ENCODE measurements around the gene ELF1.
"Not testable (repeated sequence)": the region's sequence is repeated elsewhere in the genome, so short reads cannot be mapped to it uniquely, and the experiment has no call there.

Gene ELF1

DNA sequence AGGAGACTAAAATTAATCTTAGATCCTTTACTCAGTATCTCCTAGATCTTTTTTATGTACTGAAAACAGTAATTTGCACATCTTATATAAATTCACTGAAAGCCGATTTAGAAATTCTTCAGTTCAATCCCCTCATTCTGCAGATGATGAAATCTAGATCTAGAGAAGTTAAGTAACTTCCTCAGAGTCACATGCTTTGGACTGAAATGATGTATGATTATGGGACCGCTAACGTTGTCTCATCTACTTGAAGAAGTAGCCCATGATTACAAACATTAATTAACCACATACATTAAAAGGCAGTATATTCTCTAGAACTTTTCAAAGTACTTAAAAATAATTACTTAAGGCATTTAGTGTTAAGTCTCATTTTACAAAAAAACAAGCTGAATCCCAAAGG, 37.8 kb downstream of the ELF1 start:
- no peak for DNase-seq

- DNase-seq = no peak
Observed at GRCh38 chr13:40980461-40980860, 38.7 kb downstream of the ELF1 start.

DNA sequence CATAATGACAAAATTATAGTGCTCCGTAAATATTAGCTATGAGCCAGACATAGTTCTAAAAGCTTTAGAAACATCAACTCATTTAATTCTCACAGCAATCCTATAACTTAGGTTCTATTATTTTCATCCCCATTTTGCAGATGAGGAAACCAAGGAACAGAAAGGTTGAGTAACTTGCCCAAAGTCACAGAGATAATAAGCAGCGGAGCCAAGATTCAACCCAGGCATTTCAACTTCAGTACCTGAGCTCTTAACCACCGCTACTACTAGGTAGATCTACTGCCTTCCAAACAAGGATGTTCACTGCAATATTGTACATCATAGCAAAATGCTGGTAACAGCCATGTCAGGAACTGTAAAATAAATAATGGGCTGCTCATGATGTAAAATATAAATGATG, 39.9 kb downstream of the ELF1 start:
- no peak for DNase-seq

DNA sequence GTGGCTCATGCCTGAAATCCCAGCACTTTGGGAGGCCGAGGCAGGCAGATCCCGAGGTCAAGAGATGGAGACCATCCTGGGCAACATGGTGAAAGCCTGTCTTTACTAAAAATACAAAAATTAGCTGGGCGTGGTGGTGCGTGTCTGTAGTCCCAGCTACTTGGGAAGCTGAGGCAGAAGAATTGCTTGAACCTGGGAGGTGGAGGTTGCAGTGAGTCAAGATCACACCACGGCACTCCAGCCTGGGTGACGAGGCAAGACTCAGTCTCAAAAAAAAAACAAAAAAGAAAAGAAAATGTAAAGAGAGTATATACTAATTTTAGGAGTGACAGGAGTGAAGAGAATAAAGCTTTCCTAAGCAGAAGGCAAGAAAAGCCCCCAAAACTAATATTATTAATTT, 41.0 kb downstream of the ELF1 start:
- not testable (repeated sequence) for DNase-seq

- DNase-seq = no peak
Observed at GRCh38 chr13:40975441-40975840, 43.7 kb downstream of the ELF1 start.

- no peak for DNase-seq
Observed at GRCh38 chr13:40974460-40975407, 44.4 kb downstream of the ELF1 start.

DNA sequence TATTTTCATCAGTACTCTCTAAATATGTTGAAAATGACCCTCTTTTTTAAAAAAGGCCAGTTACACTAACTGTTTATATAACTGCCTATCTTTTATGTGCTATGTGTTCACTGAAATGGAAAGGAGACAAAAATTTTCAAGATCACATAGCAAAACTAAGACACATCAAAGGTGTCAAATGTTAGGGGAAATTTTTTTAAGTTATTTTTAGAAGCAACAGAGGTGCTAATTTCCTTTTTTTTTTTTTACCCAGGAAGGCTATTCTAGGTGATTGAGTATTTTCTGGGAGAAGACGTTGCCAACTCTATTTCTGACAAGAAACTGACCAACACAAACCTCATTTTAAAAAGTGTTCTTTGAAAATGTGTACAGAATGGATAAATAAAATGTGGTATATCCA, 45.7 kb downstream of the ELF1 start:
- no peak for DNase-seq

GRCh38 chr13:40971321-40971720, 47.8 kb downstream of the ELF1 start:
- DNase-seq = no peak

DNA sequence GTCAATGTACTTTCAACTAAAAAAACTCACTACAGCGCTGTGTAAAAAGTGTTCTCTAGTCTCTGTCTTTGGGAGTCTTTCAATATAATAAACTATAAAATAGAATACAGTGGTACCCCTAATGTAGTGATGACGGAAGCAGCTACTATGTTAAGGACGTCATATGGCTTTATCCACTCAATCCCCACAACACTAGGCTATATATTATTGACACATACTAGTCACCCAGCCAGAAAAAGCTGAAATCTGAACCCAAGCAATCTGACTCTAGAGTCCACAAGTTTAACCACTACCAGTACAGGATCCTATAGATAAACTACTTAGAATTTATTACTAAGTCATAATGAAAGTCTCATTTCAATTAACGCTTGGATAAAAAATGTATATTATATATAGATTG, 48.3 kb downstream of the ELF1 start:
- DNase-seq = no peak

GRCh38 chr13:40969169-40969901, 49.8 kb downstream of the ELF1 start:
- DNase-seq = no peak

- DNase-seq = no peak
Observed at GRCh38 chr13:40968416-40969000, 50.6 kb downstream of the ELF1 start.

DNA sequence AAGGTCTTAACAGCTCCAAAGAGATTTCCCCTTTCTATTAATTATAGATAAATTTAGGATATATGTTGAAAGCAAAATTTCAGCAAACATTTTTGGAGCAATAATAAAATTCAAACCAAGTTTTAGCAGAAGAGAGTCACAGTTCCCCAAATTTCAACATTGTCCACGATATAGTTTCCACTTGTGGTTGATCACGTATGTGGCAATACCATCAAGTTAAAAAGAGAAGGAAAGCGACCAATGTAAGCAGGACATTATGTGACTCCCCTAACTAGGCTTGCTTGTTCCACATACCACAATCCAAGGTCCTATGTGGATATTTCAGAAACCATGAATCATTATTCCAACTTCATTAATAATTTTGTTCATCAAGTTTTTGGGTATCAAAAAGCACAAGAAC, 52.8 kb downstream of the ELF1 start:
- DNase-seq = no peak

GRCh38 chr13:40963927-40964326, 55.2 kb downstream of the ELF1 start:
- no peak for DNase-seq

GRCh38 chr13:40961826-40962225, 57.3 kb downstream of the ELF1 start:
- no peak for DNase-seq

GRCh38 chr13:40961214-40961613, 57.9 kb downstream of the ELF1 start:
- DNase-seq = no peak

DNA sequence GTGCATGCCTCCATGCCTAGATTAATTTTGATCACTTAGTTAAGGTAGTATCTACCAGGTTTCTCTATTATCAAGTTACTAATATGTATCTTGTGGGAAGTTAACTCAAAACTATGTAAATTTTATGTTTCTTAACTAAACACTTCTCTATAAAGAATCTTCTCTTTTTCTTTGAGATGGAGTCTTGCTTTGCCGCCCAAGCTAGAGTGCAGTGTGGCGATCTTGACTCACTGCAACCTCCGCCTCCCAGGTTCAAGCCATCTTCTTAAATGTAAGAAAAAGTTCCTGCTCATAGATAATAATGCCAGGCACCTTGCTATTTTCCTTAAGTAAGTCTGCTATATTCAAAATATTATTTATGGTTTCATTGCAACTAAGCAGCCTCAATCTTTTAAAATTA, 58.4 kb downstream of the ELF1 start:
- DNase-seq = no peak

DNA sequence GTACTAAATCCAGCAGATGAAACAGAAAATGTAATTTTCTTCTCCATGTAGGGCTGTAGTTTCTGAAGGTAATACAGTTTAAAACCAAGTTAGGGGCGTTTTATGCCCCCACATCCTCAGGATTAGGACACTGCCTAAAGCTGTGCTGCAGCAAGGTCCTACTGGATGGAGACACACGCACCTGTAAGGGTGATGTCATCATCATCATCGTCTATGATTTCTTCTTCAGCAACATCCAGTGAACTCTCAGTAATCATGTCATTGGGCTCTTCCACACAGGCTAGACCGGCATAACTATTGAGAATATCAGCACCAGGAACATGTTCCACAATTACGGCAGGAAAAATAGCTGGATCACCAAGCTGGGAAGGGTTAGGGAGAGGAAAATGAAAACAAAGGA, 60.5 kb downstream of the ELF1 start:
- DNase-seq = no peak

GRCh38 chr13:40946485-40946884, 72.6 kb downstream of the ELF1 start:
- no peak for DNase-seq

DNA sequence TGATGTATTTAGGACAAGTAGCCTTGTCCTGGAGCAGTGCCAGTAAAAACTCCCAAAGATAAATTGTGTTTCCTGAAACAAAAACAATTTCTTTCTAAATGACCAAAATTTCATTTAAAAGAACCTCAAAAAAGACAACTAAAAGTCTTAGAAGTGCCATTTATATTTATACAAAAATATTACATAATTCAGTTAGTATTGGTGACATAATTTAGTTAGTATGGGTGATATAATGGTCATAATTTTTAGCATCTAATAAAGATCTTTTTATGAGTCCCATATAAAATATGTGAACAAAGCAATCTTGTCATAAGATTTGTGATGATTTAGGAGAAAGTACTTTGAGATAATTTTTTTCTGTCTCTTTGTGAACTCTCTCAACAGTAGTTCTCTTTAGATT, 76.0 kb downstream of the ELF1 start:
- DNase-seq = no peak

- DNase-seq = no peak
Observed at GRCh38 chr13:40941581-40941980, 77.5 kb downstream of the ELF1 start.

GRCh38 chr13:40940841-40941240, 78.3 kb downstream of the ELF1 start:
- DNase-seq = no peak

- DNase-seq = no peak
Observed at GRCh38 chr13:40933508-40934204, 85.5 kb downstream of the ELF1 start.

DNA sequence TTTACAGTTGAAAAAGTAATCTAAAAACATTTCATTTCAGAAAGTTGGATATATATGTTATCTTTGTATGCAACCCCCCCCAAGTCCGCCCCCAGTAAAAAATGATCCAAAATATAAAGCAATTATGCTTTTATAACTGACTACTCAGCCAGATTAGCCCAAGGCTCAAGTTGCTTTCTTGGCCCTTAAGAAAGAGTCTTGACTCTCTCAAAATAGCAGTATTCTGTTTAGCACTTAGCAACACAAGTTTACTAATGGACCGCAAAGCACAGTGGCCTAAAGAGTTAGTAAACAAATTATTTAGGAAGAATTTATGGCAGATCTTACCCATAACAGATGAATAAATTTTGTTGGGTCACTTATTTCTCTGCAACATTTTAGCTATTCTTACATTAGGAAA, 86.9 kb downstream of the ELF1 start:
- no peak for DNase-seq

All from NK-92 treated with Interleukin-12 subunit alpha and Interleukin-12 subunit beta, amount 100 ng/mL, for 24 hours (cell line).